ENCODE data around the gene PPP2R2C.

PPP2R2C gene

DNA sequence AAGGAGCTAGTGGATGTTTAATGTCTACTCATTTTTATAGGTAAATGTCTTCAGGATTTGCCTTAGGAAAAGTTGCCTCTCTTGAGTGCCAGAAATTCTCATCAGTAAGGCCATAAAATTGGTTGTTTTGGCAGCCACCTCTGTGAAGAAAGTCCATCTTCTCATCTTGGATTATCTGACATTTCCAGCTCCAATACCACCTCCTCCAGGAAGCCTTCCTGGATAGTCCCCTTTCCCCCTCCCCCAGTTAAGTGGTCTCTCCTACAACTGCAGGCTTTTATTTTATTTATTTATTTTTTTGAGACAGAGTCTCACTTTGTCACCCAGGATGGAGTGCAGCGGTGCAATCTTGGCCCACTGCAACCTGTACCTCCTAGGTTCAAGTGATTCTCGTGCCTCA is 87.1 kb downstream of the PPP2R2C start:
- Histone ChIP-seq H3K27ac (no peak overlapping the region), H3K4me3 (ENCODE audit: low read depth, low read length) (no peak overlapping the region), H3K36me3 (ENCODE audit: control insufficient read depth, insufficient read depth, low read length) (no peaks in the 10 kb centered on the region), H2AFZ (no peak overlapping the region), H3K4me2 (ENCODE audit: low read length) (no peak overlapping the region), H3K4me1 (no peaks in the 10 kb centered on the region), H3K79me2 (no peaks in the 10 kb centered on the region), H3K9ac (no peak overlapping the region), H3K9me3 (ENCODE audit: control insufficient read depth, low read length) (no peaks in the 10 kb centered on the region), H3K27me3 (ENCODE audit: control insufficient read depth, insufficient read depth, low read length) (no peaks in the 10 kb centered on the region)
- TF ChIP-seq, protein P1, sequence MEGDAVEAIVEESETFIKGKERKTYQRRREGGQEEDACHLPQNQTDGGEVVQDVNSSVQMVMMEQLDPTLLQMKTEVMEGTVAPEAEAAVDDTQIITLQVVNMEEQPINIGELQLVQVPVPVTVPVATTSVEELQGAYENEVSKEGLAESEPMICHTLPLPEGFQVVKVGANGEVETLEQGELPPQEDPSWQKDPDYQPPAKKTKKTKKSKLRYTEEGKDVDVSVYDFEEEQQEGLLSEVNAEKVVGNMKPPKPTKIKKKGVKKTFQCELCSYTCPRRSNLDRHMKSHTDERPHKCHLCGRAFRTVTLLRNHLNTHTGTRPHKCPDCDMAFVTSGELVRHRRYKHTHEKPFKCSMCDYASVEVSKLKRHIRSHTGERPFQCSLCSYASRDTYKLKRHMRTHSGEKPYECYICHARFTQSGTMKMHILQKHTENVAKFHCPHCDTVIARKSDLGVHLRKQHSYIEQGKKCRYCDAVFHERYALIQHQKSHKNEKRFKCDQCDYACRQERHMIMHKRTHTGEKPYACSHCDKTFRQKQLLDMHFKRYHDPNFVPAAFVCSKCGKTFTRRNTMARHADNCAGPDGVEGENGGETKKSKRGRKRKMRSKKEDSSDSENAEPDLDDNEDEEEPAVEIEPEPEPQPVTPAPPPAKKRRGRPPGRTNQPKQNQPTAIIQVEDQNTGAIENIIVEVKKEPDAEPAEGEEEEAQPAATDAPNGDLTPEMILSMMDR (IDR thresholded peaks at IDR 0.05), result no peak

DNA sequence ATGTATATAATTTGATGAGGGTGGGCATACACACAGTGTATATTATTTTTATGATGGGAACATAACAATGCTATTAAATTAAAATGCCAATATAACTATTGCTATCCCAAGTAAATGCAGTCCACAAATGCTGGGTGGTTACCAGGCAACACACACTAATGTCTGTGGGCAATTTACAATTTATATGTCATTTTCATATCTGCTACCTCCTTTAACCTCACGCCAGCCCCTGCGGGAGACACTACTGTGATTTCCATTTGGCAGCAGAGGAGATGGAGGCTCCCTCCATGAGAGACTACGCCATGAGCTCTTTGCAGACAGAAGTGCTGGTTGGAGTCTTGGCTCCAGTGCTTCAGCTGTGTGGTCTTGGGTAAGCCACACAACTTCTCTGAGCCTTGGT is 87.9 kb downstream of the PPP2R2C start:
- Histone ChIP-seq H3K4me3 (ENCODE audit: low read depth, low read length) (no peak overlapping the region), H3K27ac (no peak overlapping the region), H3K27me3 (ENCODE audit: control insufficient read depth, insufficient read depth, low read length) (no peaks in the 10 kb centered on the region), H3K36me3 (ENCODE audit: control insufficient read depth, insufficient read depth, low read length) (no peaks in the 10 kb centered on the region), H3K9me3 (ENCODE audit: control insufficient read depth, low read length) (no peaks in the 10 kb centered on the region), H3K4me2 (ENCODE audit: low read length) (no peak overlapping the region), H3K9ac (no peak overlapping the region), H3K4me1 (no peaks in the 10 kb centered on the region), H3K79me2 (no peaks in the 10 kb centered on the region), H2AFZ (no peak overlapping the region)
- TF ChIP-seq, protein P1 (IDR thresholded peaks at IDR 0.05), result no peak

- no peaks in the 10 kb centered on the region for H3K4me1 ChIP-seq
- no peaks in the 10 kb centered on the region for H3K79me2 ChIP-seq
- H3K4me3 ChIP-seq (ENCODE audit: low read depth, low read length), result no peak overlapping the region
- H2AFZ ChIP-seq, result no peak overlapping the region
- H3K36me3 ChIP-seq (ENCODE audit: control insufficient read depth, insufficient read depth, low read length), result no peaks in the 10 kb centered on the region
- no peak overlapping the region for H3K9ac ChIP-seq
- H3K9me3 ChIP-seq (ENCODE audit: control insufficient read depth, low read length), result no peaks in the 10 kb centered on the region
- H3K27ac ChIP-seq, result no peak overlapping the region
- H3K27me3 ChIP-seq (ENCODE audit: control insufficient read depth, insufficient read depth, low read length), result no peaks in the 10 kb centered on the region
- H3K4me2 ChIP-seq (ENCODE audit: low read length), result no peak overlapping the region
- TF ChIP-seq, protein P1 (IDR thresholded peaks at IDR 0.05), result no peak
Observed at GRCh38 chr4:6383929-6384328, 88.5 kb downstream of the PPP2R2C start.

- H3K4me3 ChIP-seq (ENCODE audit: low read depth, low read length), result no peak overlapping the region
- H3K9ac ChIP-seq, result no peak overlapping the region
- H3K27me3 ChIP-seq (ENCODE audit: control insufficient read depth, insufficient read depth, low read length), result no peaks in the 10 kb centered on the region
- TF ChIP-seq, protein P1 (IDR thresholded peaks at IDR 0.05), result no peak
- H3K9me3 ChIP-seq (ENCODE audit: control insufficient read depth, low read length), result no peaks in the 10 kb centered on the region
- H3K4me1 ChIP-seq, result no peaks in the 10 kb centered on the region
- H2AFZ ChIP-seq, result no peak overlapping the region
- no peak overlapping the region for H3K27ac ChIP-seq
- H3K4me2 ChIP-seq (ENCODE audit: low read length), result no peak overlapping the region
- no peaks in the 10 kb centered on the region for H3K36me3 ChIP-seq (ENCODE audit: control insufficient read depth, insufficient read depth, low read length)
- H3K79me2 ChIP-seq, result no peaks in the 10 kb centered on the region
Observed at GRCh38 chr4:6383009-6383404, 89.4 kb downstream of the PPP2R2C start.

DNA sequence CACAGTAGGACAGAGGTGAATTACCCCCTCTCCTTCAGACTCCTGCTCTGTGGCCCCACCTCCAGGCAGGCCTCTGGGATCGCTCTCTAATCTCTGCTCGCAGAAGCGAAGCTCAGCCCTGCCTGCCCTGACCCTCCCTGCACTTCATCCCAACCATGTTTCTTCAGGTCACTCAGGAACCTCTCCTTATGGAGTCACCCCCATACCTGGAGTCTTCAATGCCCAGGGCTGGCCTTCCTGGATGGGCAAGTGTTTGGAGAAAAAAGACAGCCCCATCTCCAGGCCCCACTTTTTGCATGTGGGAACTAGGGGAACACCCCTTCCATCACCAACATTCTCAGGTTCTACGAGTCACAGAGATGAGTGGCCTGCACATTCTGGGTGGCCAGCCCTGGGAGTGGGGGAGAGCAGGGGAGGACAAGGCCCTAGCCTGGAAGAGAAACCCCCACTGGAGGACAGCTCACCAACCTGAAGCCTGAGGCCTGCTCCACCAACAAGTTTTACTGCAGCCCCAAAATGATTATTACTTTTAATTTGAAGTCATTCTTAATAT is 90.8 kb downstream of the PPP2R2C start:
- no peaks in the 10 kb centered on the region for H3K27me3 ChIP-seq (ENCODE audit: control insufficient read depth, insufficient read depth, low read length)
- no peaks in the 10 kb centered on the region for H3K79me2 ChIP-seq
- no peaks in the 10 kb centered on the region for H3K36me3 ChIP-seq (ENCODE audit: control insufficient read depth, insufficient read depth, low read length)
- no peak overlapping the region for H3K27ac ChIP-seq
- H3K9me3 ChIP-seq (ENCODE audit: control insufficient read depth, low read length), result no peaks in the 10 kb centered on the region
- no peak overlapping the region for H2AFZ ChIP-seq
- no peak overlapping the region for H3K4me3 ChIP-seq (ENCODE audit: low read depth, low read length)
- no peak overlapping the region for H3K9ac ChIP-seq
- TF ChIP-seq, protein P1 (IDR thresholded peaks at IDR 0.05), result no peak
- no peak overlapping the region for H3K4me2 ChIP-seq (ENCODE audit: low read length)
- no peaks in the 10 kb centered on the region for H3K4me1 ChIP-seq

Data from parathyroid adenoma (tissue), 2 donors.